IPS DF 6.9 (cell line): ENCODE data around the gene TMEM108.

Experiments used
- DNase-seq: peaks from one replicate; pipeline ENCODE4 v3.0.0-alpha.2; 2013; ENCODE audit warnings: low read depth, low spot score
- H3K27ac ChIP-seq: one replicate; pipeline ENCODE4 v1.5.1; 2013; ENCODE audit warnings: low read length, control low read depth
- H3K27me3 ChIP-seq: 2 replicates; pipeline ENCODE4 v1.6.1; 2013; ENCODE audit warnings: mild to moderate bottlenecking, low read length; ENCODE audit not compliant: control insufficient read depth, insufficient read depth
- H3K36me3 ChIP-seq: 2 replicates; pipeline ENCODE4 v1.6.1; 2013; ENCODE audit warnings: low read length; ENCODE audit not compliant: control insufficient read depth, insufficient read depth
- H3K4me1 ChIP-seq: 2 replicates; pipeline ENCODE4 v1.6.1; 2013; ENCODE audit warnings: low read length; ENCODE audit not compliant: control insufficient read depth, insufficient read depth
- H3K4me3 ChIP-seq: 2 replicates; pipeline ENCODE4 v1.5.1; 2013; ENCODE audit warnings: mild to moderate bottlenecking, low read length
- H3K9me3 ChIP-seq: 2 replicates; pipeline ENCODE4 v1.6.1; 2013; ENCODE audit warnings: low read length, inconsistent platforms; ENCODE audit not compliant: control insufficient read depth, insufficient read depth
- WGBS: extraction: QIAGEN DNeasy Blood & Tissue Kit; methylation state at CpG from one replicate; pipeline ENCODE4 v1.1.7; 2013; ENCODE audit warnings: mixed read lengths, missing lambda C conversion rate; ENCODE audit not compliant: insufficient read length, insufficient coverage; 5-methylcytosine and 5-hydroxymethylcytosine counted together

Gene TMEM108

GRCh38 chr3:133270631-133271030 lies 232.4 kb downstream of the TMEM108 start:
- no peak overlapping the region for H3K4me3 ChIP-seq
- WGBS: no CpG with 5 or more reads among the region's 1 CpG
- no peaks in the 10 kb centered on the region for H3K9me3 ChIP-seq
- DNase-seq: no peak
- no peaks in the 10 kb centered on the region for H3K27me3 ChIP-seq
- peaks cover 3% of the 10 kb centered on the region; the same call in 1 of the 2 replicates for H3K4me1 ChIP-seq
- H3K27ac ChIP-seq: no peak overlapping the region
- no peaks in the 10 kb centered on the region for H3K36me3 ChIP-seq

- Histone ChIP-seq H3K36me3 (no peaks in the 10 kb centered on the region), H3K27ac (no peak overlapping the region), H3K4me1 (peaks cover 3% of the 10 kb centered on the region; the same call in 1 of the 2 replicates), H3K9me3 (no peaks in the 10 kb centered on the region), H3K27me3 (no peaks in the 10 kb centered on the region), H3K4me3 (no peak overlapping the region)
- WGBS: no CpG with 5 or more reads among the region's 3 CpGs
- no peak for DNase-seq
Observed at GRCh38 chr3:133271042-133271441, 232.9 kb downstream of the TMEM108 start.

- H3K36me3 ChIP-seq: no peaks in the 10 kb centered on the region
- no CpG with 5 or more reads among the region's 4 CpGs for WGBS
- DNase-seq: no peak
- H3K9me3 ChIP-seq: no peaks in the 10 kb centered on the region
- H3K4me1 ChIP-seq: peaks cover 3% of the 10 kb centered on the region; the same call in 1 of the 2 replicates
- no peak overlapping the region for H3K4me3 ChIP-seq
- no peak overlapping the region for H3K27ac ChIP-seq
- no peaks in the 10 kb centered on the region for H3K27me3 ChIP-seq
Observed at GRCh38 chr3:133271539-133271938, 233.3 kb downstream of the TMEM108 start.

GRCh38 chr3:133273346-133273745 lies 235.2 kb downstream of the TMEM108 start:
- no peaks in the 10 kb centered on the region for H3K36me3 ChIP-seq
- peaks cover 3% of the 10 kb centered on the region; the same call in 1 of the 2 replicates for H3K4me1 ChIP-seq
- no peak for DNase-seq
- no CpG with 5 or more reads among the region's 2 CpGs for WGBS
- H3K27ac ChIP-seq: no peak overlapping the region
- no peaks in the 10 kb centered on the region for H3K9me3 ChIP-seq
- no peaks in the 10 kb centered on the region for H3K27me3 ChIP-seq
- H3K4me3 ChIP-seq: no peak overlapping the region

GRCh38 chr3:133274477-133274876 lies 236.3 kb downstream of the TMEM108 start:
- Histone ChIP-seq H3K36me3 (no peaks in the 10 kb centered on the region), H3K27ac (no peak overlapping the region), H3K4me1 (peaks cover 3% of the 10 kb centered on the region; the same call in 1 of the 2 replicates), H3K9me3 (no peaks in the 10 kb centered on the region), H3K27me3 (no peaks in the 10 kb centered on the region), H3K4me3 (no peak overlapping the region)
- DNase-seq: no peak

- Histone ChIP-seq H3K4me1 (0 out of 2 replicates have a peak, but pooled peaks cover 1% of the 10 kb centered on the region), H3K27ac (no peak overlapping the region), H3K27me3 (no peaks in the 10 kb centered on the region), H3K36me3 (no peaks in the 10 kb centered on the region), H3K9me3 (no peaks in the 10 kb centered on the region), H3K4me3 (no peak overlapping the region)
- WGBS: no CpG with 5 or more reads among the region's 4 CpGs
- no peak for DNase-seq
Observed at GRCh38 chr3:133276594-133276993, 238.4 kb downstream of the TMEM108 start.

GRCh38 chr3:133277813-133278212 lies 239.6 kb downstream of the TMEM108 start:
- DNase-seq: no peak
- no peak overlapping the region for H3K27ac ChIP-seq
- H3K27me3 ChIP-seq: no peaks in the 10 kb centered on the region
- H3K4me3 ChIP-seq: no peak overlapping the region
- H3K9me3 ChIP-seq: no peaks in the 10 kb centered on the region
- 0 out of 2 replicates have a peak, but pooled peaks cover 1% of the 10 kb centered on the region for H3K4me1 ChIP-seq
- H3K36me3 ChIP-seq: no peaks in the 10 kb centered on the region
- no CpG with 5 or more reads among the region's 2 CpGs for WGBS

- H3K27ac ChIP-seq: no peak overlapping the region
- no peak overlapping the region for H3K4me3 ChIP-seq
- no peaks in the 10 kb centered on the region for H3K9me3 ChIP-seq
- no peaks in the 10 kb centered on the region for H3K36me3 ChIP-seq
- no CpG with 5 or more reads among the region's 7 CpGs for WGBS
- no peak for DNase-seq
- 0 out of 2 replicates have a peak, but pooled peaks cover 1% of the 10 kb centered on the region for H3K4me1 ChIP-seq
- H3K27me3 ChIP-seq: no peaks in the 10 kb centered on the region
Observed at GRCh38 chr3:133278260-133279043, 240.3 kb downstream of the TMEM108 start.

GRCh38 chr3:133280586-133280985 lies 242.4 kb downstream of the TMEM108 start:
- H3K9me3 ChIP-seq: no peaks in the 10 kb centered on the region
- H3K27ac ChIP-seq: no peak overlapping the region
- no peaks in the 10 kb centered on the region for H3K27me3 ChIP-seq
- no CpG with 5 or more reads among the region's 1 CpG for WGBS
- peaks cover 4% of the 10 kb centered on the region; the same call in 1 of the 2 replicates for H3K4me1 ChIP-seq
- no peak for DNase-seq
- no peaks in the 10 kb centered on the region for H3K36me3 ChIP-seq
- no peak overlapping the region for H3K4me3 ChIP-seq

GRCh38 chr3:133282236-133282635 lies 244.0 kb downstream of the TMEM108 start:
- Histone ChIP-seq H3K4me3 (no peak overlapping the region), H3K9me3 (no peaks in the 10 kb centered on the region), H3K4me1 (peaks cover 4% of the 10 kb centered on the region; the same call in 1 of the 2 replicates), H3K27ac (no peak overlapping the region), H3K27me3 (no peaks in the 10 kb centered on the region), H3K36me3 (no peaks in the 10 kb centered on the region)
- DNase-seq: no peak
- 100% methylated on average over 1 of the region's 4 CpGs for WGBS
